ENCODE data around the gene ABCB9. TPM values are rescaled to one million over a fixed set of nuclear protein-coding genes. Genes with fewer than 3 reads are reported as not detected.
"Not testable (repeated sequence)": the region's sequence is repeated elsewhere in the genome, so short reads cannot be mapped to it uniquely, and the experiment has no call there.

ABCB9 gene
- polyA plus RNA-seq, 1 donor = 4.4 TPM

DNA sequence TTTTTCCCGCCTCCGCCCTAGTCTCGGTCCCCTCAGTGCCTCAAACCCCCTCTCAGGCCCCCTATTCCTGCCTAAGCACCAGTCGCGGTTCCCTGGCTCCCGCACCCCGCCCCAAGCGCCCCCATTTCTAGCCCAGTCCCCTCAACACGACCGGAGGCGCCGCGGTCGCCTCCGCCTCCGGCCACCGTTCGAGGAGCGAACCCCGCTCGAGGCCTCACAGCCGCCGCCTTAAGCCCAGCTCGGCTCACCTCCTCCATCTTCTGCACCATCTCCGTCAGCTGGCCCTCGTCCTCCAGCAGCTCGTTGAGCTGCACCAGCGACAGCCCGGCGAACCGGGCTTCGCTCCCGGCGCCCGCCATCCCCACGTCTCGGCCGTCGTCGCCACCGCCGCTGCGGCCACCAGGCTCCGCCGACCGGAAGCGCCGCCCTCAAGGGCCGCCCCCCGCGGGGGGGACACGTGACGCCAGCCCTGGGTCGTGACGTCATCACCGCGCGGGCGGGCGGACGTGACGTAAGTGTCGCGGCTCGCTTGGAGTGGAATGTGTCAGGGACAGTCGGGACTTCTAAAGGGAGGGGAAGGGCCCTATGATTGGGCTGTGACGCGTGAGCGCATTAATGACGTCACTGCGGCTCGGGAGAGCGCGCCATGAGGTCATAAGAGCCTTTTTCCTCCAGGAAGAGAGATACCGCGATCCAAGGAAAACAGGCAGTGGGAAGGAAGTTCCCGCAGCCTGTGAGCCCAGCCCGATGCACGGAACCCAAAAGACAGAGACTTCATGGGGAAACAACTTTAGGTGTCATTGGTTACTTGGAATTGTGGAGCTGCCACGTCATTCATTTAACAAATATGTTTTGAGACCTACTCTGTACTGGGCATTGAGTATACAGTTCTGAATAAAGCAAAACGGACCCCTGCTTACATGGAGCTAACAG is 70.3 kb downstream of the ABCB9 start, which contains the start of gene VPS37B:
Gene VPS37B (minus strand): TSS at position 421 of the 933 bp plus-strand sequence. CDS start 62 bp downstream, at position 359.
- no peak for DNase-seq (ENCODE audit: low read depth)

DNA sequence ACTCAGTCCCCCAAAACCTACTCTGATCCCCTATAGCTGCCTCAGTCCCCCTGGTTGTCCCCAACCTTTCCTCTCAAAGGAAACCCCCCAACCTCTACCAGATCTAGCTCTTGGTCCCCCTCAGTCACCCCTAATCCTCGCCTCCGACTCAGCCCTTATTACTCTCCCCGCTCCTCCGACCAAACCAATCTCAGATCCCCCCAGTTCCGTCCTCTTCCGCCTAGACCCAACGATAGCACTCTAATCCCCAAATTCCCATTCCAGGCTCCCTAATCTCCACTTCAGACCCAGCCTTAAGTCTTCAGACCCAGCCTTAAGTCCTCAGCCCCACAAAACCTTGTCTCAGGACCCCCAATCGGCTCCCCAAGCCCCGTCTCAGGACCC is 71.0 kb downstream of the ABCB9 start:
- DNase-seq (ENCODE audit: low read depth) = no peak

DNA sequence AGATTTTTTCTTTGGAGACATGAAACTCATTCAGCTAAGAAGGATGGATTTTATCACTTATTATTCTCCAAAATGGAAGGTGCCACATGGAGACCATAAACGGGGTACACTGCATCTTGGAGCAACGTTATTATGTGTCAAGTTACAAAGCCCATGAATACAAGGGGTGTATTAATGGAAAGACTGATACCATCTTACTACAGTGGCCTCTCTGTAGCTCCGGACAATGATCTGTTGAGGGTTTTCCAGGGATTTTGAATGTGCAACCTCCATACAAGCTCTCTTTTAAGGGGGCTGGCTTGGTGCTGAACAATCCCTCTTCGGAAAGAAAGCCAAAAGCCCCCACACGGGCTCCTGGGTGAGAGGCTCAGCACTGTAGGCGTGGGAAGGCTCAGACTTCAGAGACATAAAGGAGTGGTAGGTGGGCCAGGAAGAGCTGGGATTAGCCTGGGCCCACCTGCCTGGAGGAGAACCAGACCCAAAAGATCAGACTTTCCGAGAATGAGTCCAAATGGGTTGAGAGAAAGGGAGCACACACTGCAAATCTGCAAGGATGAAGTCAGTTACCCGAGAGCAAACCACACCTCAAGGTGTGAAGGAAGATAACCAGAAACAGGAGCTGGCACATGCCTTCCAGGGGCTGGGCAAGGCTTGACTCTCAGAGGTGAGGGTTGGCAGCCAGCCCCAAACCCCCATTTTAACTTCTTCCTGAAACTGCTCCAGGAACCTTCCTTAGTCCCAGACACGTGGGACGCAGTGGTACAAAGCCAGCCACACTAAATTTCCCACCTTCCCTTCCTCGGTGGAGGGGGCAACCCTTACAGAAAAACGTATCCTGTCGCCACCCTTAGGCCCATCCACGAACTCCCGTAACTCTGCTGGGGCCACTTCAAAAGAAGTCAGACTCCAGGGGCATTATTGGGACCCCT is 71.8 kb downstream of the ABCB9 start:
- no peak for DNase-seq (ENCODE audit: low read depth)

DNA sequence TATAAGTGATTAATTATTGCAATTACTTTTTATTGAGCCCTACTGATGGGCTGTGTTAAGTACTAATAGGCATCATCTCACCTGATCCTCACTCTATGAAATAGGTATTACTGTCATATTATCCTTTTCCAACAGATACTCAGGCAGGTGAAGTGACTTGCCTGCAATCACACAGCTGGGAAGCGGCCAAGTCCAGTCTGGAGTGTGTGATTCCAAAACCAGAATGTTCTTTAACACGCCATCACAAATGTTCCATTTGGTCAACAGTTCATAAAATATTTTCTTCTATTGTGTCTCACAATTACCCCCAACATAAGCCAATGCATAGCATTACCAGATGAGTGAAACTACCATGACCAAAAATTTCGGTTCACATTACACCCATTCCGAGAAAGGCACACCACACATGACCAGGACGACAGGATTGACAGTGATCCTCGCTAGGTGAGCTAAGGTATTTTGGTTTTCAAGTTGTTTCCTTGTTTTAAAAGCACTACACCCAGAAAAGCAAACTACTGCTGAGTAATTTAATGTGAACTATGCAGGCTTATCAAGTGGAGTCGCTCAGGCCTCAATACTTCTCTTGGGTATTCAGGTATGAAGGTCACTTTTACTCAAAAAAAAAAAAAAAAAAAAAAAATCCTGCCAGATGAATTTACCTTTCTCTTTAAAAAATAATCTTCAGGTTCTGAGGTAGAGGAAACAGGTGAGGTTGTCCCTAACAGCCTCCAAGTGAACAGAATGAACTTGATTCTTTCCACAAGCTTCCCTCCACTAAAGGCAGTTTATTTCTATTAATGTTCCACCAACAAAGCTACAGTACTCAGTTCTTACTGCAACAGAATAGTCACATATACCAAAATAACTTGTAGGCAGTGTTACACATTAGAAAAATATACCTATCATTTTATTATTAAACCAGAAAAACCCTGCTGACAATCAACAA is 72.8 kb downstream of the ABCB9 start:
- no peak for DNase-seq (ENCODE audit: low read depth)

DNA sequence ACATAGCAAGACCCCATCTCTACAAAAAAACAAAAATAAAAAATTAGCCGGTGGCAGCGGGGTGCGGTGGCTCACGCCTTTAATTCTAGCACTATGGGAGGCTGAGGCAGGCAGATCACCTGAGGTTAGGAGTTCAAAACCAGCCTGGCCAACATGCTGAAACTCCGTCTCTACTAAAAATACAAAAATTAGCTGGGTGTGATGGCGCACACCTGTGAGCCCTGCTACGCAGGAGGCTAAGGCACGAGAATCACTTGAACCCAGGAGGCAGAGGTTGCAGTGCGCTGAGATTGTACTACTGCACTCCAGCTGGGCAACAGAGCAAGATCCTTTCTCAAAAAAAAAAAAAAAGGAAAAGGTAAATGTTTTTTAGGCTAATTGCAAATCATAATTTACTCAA is 73.5 kb downstream of the ABCB9 start:
- not testable (repeated sequence) for DNase-seq (ENCODE audit: low read depth)

DNA sequence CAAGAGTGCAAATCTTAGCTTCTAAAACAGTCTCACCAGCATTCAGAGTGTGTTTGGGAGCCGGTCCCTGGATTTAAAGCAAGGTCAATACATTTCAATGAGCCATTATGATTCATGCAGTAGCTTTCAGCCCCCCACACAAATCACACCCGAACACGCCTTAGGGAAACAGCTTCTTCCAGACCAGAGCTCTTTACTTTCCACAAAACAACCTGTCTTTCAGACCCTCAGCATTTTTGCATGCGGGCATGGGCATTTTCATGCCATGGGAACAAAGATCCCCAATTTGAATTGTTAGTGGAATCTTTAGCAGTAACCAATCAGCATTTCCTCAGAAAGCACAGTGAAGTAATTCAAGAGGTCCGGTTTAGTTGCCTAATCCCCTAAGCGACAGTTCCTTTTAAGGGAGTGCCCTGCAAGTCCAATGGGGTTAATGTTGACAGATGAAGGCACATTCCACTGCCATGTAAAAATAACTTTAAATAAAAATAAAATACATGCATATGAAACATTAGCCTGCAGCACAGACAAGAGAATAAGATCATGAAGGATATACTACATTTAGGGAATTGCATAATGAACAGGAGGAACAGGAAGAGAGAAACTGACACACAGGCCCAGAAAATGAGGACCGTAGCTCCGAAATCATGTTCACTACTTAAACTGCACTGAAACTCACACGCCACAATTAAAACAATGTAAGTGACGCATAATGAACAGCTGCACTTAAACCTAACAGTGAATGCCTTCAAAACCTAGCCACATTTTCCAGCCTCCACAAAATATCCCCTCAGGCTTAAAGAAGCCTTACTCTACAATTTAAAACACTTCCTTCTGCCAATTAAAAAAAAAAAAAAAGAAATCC is 74.4 kb downstream of the ABCB9 start:
- no peak for DNase-seq (ENCODE audit: low read depth)

DNA sequence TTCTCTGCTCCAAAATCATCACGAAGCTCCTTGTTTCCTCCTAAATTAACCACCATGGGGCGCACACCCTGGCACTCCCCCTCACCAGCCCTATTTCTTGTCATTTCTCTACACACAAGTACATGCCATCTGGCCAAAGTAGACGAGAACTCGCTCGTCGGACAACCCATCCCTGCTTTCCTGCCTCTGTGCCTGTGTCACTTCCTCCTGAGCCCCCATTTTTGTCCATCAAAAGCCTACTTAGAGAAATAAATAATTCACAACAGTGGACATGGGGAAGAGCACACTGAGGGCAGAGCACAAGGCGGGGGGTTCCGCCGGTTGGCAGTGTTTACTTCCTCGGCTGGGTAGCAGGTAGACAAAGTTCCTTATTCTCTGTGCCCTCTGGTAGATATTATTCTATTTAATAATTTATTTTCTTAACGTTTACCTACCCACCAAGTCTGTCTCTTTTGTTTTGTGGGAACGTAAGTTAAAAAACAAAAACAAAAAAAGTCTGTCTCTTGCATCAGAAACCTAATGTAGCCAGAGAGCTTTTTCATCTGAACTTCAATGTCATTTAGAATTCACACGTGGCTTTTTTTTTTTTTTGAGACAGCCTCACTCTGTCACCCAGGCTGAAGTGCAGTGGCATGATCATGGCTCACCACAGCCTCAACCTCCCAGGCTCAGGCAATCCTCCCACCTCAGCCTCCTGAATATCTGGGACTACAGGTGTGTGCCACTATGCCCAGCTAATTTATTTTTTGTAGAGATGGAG is 76.3 kb downstream of the ABCB9 start:
- no peak for DNase-seq (ENCODE audit: low read depth)

DNA sequence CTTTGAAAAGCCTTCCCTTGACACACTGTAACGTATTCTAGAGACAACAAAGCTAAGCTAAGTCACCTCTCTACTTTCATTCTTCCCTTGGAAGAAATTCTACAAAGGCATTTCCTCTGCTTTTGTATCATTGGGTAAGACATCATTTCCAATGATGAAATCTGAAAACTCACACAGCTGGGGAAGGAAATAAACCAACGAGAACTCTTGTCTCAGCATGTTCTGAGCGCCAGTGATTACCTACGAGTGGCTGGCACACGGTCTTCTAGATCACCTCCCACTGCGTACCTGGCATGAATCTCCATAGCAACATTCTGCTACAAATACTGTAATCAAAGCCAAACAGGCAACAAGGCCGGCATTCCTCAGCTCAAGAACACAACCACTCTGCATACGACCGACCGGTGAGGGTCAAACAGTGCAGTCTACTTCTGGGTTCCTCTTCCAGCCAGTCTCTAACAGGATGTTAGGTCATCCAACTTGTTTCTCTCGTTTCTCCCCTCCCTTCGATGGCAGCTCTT is 78.0 kb downstream of the ABCB9 start:
- no peak for DNase-seq (ENCODE audit: low read depth)

DNA sequence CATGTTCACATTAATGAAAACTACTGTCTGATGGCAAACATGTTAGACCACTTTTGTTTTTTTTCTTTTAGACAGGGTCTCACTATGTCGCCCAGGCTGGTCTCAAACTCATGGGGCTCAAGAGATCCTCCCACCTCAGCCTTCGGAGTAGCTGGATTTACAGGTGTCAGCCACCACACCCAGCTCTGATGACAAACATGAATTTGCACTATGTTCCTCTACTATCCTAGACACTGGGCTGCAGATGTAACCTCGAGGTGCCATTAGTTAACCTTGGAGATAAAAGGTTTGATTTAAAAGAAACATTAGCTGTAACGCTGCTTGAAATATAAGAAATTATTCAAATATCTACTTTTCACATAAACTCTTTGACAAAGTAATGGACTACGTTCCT is 78.4 kb downstream of the ABCB9 start:
- no peak for DNase-seq (ENCODE audit: low read depth)

DNA sequence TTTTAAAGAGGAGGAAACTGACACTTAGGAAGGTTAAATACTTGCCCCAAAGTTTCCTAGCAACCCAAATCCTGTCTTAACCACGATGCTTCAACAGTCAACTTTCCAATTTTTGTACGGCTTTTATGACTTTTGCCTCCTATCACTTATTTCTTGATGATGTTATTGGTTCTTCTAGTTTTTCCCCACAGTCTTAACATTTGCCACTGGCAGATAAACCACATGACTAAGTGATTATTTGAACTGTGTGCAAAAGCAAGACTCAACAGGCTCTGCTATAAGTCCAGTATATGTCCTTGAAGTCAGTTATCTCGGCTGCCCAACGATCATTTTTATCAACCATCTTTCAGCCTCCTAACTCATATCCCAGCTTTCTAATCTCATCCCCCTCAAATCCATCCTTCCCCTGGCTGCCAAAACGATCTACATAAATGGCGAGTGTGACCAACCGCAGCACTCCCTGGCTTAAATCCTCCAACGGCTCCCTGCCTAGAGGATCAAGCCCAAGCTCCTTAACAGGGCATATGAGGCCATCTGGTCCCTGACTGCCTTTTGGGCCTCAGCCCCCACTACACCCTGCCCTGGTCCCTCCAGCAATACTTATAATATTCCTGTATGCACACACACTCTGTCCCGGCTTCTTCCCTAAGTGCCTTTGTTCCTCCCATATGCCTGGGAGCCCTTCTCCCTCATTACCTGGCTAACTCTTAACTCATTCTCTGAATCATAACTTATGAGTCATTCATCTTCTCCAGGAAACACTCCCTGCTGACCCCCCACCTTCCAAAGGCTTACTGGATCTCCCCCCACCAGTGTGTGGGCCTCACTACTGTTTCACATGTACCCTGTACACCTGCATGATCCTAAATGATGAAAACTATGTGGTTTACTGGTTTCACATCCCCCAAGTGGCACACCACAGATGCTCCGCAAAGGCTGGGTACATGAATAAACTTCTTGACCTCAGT is 79.1 kb downstream of the ABCB9 start:
- DNase-seq (ENCODE audit: low read depth) = no peak

DNA sequence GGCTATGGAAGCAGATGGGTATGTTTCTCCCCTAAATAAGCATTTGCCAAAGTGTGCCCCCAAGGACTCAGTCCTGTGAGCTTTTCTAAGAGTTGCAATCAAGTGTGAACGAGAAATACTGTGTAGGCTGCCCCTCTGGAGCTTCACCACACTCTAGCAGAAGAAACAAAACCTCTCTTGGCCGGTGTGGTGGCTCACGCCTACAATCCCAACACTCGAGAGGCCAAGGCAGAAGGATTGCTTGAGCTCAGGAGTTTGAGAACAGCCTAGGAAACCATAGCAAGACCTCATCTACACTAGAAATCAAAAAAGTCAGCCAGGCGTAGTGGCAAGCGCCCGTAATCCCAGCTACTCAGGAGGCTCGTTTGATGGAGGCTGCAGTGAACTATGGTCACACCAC is 80.1 kb downstream of the ABCB9 start:
- no peak for DNase-seq (ENCODE audit: low read depth)

DNA sequence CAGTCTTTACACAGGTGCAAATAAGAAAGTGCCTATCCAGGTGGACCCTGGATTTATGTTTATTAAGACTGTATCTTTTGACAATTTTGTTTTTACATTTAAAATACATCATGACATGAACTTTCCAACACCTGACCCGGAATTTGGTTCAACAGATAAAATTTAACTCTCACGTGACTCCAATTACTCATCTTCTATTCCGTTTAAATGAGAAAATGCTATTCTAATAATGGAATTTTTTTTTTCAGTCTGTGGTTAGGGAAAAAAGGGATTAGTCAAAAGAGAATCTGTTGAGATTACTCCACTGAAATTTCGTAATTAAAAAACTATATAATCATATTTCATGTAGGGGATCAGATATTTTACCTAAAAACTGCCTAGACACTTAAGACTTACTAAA is 81.4 kb downstream of the ABCB9 start:
- DNase-seq (ENCODE audit: low read depth) = no peak

DNA sequence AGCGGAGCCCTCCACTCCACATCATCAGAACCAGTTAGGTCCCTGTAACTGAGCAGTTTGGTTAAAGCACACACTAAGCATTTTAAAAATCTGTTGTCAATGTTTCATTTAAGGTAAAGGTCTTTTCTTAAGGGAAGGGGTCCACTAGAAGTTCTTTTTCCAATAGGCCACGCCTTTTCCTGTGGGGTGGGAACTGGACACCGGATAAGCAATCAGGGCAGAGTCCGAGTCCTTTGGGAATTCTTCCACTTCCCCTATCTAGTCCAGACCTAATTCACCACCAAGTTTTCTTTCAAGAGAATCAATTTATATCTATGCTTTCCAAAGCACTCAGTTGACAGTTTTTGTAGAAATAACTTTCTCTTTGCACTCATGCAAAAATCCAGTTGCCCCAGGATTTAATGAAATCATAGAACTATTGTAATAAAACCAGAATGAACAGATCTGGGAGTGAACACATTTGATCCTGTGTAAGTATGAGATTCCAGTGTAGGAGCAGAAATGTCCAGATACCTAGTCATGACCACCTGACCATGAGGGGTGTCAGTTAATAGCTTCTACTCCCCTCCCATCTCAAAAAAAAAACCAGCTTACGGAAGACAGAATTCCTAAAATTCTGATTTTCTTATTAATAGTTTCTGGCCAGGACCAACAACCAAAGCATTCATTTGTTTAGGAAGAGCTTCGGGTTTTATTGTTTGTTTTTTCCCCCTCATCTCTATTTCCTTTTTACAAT is 82.0 kb downstream of the ABCB9 start:
- DNase-seq (ENCODE audit: low read depth) = no peak

DNA sequence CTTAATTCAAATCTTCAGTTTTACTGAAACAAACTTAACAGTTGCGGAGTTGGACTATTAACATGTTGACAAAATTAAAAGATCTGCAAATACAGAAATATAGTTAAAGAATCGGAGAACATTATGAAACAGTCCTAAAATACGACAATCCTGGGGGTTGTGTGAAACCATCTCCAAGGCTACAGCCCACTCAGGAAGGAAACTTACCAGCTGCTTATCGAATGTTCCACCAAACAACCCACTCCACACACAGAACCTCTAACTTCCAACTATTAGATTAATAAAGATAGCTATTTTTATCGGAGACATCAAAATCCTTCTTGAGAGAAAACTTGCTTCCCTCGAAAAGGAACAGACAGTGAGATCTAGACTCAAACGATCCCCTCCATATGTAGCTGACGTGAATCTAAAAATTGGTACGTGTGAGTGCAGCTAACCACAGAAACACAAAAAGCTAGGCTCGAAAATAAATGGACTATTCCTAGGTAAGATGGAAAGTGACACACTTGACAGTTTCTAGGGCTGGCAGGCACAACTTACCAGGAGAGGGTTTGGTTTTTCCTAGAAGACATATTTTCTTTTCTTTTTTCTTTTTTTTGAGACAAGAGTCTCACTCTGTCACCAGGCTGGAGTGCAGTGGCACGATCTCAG is 83.2 kb downstream of the ABCB9 start:
- no peak for DNase-seq (ENCODE audit: low read depth)

DNA sequence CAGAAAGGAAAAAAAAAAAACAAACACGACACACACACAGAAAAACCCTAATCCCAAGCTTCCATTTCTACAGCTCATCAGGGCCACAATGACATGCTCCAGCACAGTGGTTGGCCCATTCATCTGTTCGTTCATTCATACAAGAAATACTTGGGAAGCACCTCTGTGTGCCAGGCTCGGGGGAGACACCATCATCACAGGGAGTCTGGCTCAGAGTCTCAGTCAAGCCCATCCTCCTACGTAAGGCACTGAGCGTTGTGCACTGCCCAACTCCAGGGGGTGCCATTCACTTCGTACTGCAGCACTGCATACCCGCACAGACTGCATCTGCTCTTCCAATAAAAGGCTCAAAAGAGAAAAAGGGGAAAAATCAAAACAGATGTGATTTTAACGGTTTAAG is 85.6 kb downstream of the ABCB9 start:
- DNase-seq (ENCODE audit: low read depth) = no peak

DNA sequence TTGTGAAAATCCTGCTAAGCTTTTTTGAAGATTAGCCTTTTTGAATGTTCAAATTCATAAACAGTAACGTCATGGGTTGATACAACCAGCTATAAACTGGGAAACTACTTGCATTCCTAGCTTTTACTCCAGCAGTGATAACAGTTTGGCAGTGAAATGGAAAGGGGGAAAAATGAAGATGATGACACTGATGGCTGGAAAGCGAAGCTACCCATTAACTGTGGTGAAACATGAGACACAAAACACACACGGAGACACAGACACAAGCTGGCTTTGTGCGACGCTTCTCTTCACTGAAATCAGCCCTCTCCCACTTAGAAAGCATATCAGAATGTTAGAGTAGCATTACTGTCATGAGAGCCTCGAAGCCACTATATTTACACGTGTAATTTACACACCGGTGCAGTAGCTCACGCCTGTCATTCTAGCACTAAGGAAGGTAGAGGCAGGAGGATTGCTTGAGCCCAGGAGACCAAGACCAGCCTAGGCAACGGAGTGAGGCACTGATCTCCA is 86.1 kb downstream of the ABCB9 start:
- no peak for DNase-seq (ENCODE audit: low read depth)

Data from forelimb muscle (tissue), 1 donor.